UCSD-AML1 (cell line): Measurements from ENCODE around the gene ANXA3.

Experiments
- DNase-seq: peaks from one replicate; lab custom pipeline; 2025; ENCODE audit not compliant: unreplicated experiment; lab: John Stamatoyannopoulos, UW

ANXA3 gene

GRCh38 chr4:78644063-78644691, 92.6 kb downstream of the ANXA3 start:
- DNase-seq, result no peak

- DNase-seq, result peak; percentile 56
These were observed 93.3 kb downstream of the ANXA3 start for GRCh38 chr4:78644744-78645330.

GRCh38 chr4:78645853-78646757, 94.5 kb downstream of the ANXA3 start:
- peak; percentile 35 for DNase-seq

GRCh38 chr4:78647272-78647671, 95.7 kb downstream of the ANXA3 start:
- no peak for DNase-seq

GRCh38 chr4:78648640-78649363, 97.2 kb downstream of the ANXA3 start:
- no peak for DNase-seq

GRCh38 chr4:78650106-78651024, 98.8 kb downstream of the ANXA3 start:
- no peak for DNase-seq

GRCh38 chr4:78651250-78651860, 99.8 kb downstream of the ANXA3 start:
- no peak for DNase-seq

- no peak for DNase-seq
These were observed 100.8 kb downstream of the ANXA3 start for GRCh38 chr4:78652282-78652876.

GRCh38 chr4:78653655-78654054, 102.1 kb downstream of the ANXA3 start:
- no peak for DNase-seq

- DNase-seq, result no peak
These were observed 103.2 kb downstream of the ANXA3 start for GRCh38 chr4:78654807-78655206.

- peak; percentile 35 for DNase-seq
These were observed 105.4 kb downstream of the ANXA3 start for GRCh38 chr4:78656968-78657445.

GRCh38 chr4:78659264-78659663, 107.7 kb downstream of the ANXA3 start:
- DNase-seq, result no peak

GRCh38 chr4:78659665-78660064, 108.1 kb downstream of the ANXA3 start:
- DNase-seq, result no peak
